Left cardiac atrium (tissue), 4 donors: Measurements from ENCODE around the gene ALX4. TPM values are rescaled to one million over a fixed set of nuclear protein-coding genes. Genes with fewer than 3 reads are reported as not detected.
A peak's percentile ranks its signal among the peaks of the same experiment; 100 is the strongest.

Experiments
- ATAC-seq, 2 donors: fragments of 200-7000 bp; cut with Tn5 transposase; one replicate each; pipeline ENCODE4 v1.9.1; 2020; ENCODE audit warnings: mild to moderate bottlenecking in 2 of 2, moderate library complexity in 2 of 2
- DNase-seq: peaks from one replicate; pipeline ENCODE4 v3.0.0-alpha.2; 2020
- intact Hi-C, 2 donors: fragments of 100-400 bp; cut with DNase I; formaldehyde crosslinking; loops; one replicate each; pipeline versions ENCODE4 v1.14.1 to v1.15.1; 2022 to 2023
- total RNA-seq, 2 donors: library from RNA; stranded (reverse); fragmentation: NEBNext Ultra II Directional; extraction: Animal tissue kit (Norgen Biotek cat#: 25700); gene quantifications; one replicate each; pipeline ENCODE4 v1.2.1, GENCODE V29; 2021
- donor health status: DM: no; HTN: yes; CAD: no.
- donor health status: DM: no; HTN: yes; CAD: no; lungs with severe emphysema.
- donor health status: DM: yes; HTN: yes; CAD: no.
- donor health status: Dilated cardiomyopathy.

The ALX4 gene
- total RNA-seq, 2 donors from 2014 or later: 0.03 TPM; not detected in 1

GRCh38 chr11:44338698-44339529 lies 29.0 kb upstream of the ALX4 start:
- ATAC-seq (no peak), DNase-seq (no peak)
- intact Hi-C loops: no loop called here

GRCh38 chr11:44338026-44338425 lies 28.1 kb upstream of the ALX4 start:
- intact Hi-C loops: no loop called here
- ATAC-seq (no peak), DNase-seq (no peak)

- DNase-seq (no peak), ATAC-seq (no peak)
- intact Hi-C loops: no loop called here
Measured at GRCh38 chr11:44335919-44336318, 26.0 kb upstream of the ALX4 start.

DNA sequence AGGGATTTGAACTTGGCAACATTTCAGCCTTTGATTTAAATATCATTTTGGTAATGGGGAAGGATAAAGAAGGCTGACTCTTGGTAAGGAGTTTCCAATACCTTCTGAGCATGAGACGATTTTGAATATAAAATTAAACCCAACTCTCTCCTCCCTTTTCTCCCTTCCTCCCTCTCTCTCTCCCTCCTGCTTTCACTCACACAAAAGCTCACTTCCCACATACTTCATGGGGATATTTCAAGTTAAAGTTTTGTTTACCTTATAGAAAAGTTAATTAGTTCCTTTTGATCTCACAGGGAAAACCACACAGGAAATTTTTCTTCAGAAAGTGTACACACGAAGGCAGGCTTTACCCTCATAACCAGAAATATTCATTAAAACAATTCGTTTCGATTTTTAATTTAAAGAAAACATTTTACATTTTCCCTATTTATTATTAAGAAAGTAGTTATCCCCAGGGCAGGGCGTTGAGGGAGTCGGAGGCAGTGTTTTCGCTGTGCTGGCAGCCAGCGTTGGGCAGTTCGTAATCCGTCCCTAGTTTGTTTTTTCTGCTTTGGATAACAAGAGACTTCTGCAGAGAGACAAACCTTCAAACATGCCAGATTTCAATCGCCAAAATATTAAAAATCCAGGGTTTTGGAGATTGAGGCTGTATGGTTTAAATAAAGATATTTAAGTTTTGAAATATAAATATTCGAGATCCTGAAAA lies 25.3 kb upstream of the ALX4 start:
- intact Hi-C loops: no loop called here

DNA sequence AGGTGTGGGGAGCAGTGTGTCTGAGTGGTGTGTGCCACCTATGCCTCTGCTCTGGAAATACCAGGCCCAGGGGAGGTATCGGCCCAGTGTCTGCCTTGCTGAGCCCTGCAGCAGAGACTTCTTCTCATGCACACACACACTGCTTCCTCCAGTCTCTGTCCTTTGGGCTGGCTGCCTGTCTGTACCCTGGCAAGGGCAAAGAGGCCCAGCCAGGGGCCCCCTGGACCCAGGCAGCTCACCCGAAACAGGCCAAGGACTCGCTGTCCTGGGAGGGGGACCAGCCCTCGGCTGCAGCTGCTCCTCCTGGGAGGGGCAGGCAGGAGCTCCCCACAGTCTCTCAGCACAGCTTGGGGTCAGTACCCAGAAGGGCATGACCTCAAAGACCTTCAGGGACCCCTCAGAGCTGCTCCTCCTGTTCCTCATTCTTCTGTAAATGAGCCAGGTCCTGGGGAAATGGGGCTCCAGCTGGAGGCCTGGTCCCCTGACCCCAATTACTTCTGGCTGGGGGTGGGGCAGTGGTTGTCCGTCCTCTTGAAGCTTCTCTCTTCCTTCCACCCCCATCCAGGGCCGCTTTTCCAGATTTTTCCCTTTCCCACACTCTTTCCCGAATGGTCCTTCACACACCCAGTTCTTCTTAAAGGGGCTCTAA lies 24.5 kb upstream of the ALX4 start:
- DNase-seq (no peak), ATAC-seq (no peak)
- intact Hi-C loops: no loop called here

More for the DNA sequence above, 25.3 kb upstream of the ALX4 start:
- DNase-seq (no peak), ATAC-seq (no peak)

DNA sequence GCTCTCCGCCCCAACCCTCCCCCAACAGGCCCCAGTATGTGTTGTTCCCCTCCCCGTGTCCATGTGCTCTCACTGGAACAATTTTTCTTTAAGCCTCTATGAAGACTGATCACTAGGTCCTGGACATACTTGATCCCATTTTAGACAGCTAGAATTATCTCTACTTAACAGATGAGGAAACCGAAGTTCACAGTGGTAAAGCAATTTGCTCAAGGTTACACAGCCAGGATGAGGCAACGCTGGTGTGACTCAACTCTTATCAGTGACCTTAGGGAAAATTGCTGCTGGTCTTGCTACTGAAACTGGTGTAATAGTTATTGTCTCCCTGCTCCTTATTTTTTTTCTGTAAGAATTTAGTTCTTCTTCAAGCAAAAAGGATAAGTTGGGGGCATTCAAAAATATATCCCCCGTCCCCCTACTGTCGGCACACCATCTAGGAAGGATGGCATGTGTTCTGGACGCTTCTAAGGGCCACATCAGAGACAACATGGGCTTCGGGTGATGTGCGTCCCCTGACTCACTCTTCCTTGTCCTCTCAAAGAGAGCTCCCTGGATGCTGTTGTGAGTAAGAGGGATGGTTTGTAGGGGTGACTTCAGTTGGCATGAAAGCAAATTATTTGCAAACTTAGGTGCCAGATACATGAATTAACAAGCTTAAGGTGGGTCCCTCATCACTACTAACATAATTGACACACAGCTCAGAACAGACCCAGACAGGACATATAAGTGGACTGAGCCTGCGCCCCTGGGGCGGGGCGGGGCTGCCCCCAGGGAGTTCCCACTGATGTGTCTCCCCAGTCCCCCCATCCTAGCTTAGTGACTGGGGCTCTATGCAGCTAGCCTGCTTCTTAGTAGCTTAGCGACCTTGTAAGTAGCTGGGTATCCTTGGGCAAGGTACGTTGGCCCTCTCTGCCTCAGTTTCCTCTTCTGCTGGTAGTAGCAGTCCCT lies 23.6 kb upstream of the ALX4 start:
- DNase-seq (no peak), ATAC-seq (no peak)
- intact Hi-C loops: no loop called here

DNA sequence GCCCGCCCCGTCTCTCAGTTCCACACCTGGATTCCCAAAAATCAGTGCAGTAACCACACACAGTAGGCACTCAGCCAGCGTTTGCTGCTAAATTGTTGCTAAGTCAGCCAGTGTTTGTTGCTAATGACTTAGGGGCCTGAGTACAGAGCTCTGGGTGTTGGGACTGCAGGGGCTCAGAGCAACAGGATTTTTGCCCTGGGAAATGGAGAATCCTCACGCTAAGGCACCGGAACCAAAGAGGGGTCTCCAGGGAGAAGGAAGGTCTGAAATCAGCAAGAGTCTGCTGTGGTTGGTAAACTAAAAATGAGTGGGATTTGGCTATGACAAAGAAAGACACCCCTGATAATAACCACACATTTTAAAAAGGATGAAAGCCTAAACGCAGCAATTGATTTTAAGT lies 22.7 kb upstream of the ALX4 start:
- ATAC-seq (no peak), DNase-seq (no peak)
- intact Hi-C loops: no loop called here

GRCh38 chr11:44329472-44330230 lies 19.7 kb upstream of the ALX4 start:
- ATAC-seq: no peak
- no peak for DNase-seq
- intact Hi-C loops: no loop called here

DNA sequence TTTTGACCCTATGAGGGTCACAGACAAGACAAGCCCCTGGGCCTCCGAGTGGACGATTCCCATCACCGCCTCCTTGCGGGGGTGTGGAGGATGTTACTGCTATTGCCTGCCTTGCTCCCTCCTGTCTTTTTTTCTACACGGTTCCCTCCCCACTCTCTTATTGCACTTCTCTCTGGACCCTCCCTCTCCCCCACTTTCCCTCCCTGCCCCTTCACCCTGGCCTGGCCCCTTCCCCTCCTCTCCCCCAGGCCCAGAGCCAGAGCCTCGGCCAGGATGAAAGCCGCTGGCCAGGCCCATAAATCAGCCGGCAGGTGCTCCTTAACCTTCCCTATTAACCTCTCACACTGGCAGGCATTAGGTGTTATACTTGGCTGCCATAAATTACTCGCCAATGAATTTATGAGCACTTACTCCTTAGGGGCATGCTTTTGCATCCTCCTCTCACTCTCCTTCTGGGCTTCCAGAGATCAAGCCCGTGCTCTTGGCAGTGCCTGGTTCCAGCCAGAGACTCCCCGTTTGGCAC lies 18.3 kb upstream of the ALX4 start:
- ATAC-seq (no peak), DNase-seq (no peak)
- intact Hi-C loops: no loop called here

DNA sequence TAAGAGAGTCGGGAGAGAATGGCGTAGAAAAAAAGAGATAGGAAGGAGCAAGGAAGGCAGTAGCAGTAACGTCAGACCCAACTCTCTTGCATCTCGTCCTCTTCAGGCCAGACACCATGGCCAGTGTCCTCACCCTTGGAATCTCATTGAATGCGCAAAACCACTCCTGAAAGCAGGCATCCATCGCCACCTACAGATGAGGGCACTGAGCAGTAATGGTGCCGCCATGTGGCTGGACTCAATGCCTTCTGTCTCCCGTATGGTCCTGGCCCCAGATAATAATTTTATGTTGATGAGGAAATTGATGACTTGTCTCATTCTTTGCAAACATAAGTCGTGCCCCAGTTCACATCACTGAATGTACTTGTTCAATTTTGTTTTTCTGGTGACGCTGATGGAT lies 17.8 kb upstream of the ALX4 start:
- ATAC-seq (no peak), DNase-seq (no peak)
- intact Hi-C loops: no loop called here

- no peak for DNase-seq
Measured at GRCh38 chr11:44326615-44327475, 16.9 kb upstream of the ALX4 start.

GRCh38 chr11:44325698-44326097 lies 15.8 kb upstream of the ALX4 start:
- ATAC-seq (no peak), DNase-seq (no peak)
- intact Hi-C loops: no loop called here

More at GRCh38 chr11:44326615-44327475, 16.9 kb upstream of the ALX4 start:
- ATAC-seq: peak; percentile 29 to 37
- intact Hi-C loops: no loop called here

DNA sequence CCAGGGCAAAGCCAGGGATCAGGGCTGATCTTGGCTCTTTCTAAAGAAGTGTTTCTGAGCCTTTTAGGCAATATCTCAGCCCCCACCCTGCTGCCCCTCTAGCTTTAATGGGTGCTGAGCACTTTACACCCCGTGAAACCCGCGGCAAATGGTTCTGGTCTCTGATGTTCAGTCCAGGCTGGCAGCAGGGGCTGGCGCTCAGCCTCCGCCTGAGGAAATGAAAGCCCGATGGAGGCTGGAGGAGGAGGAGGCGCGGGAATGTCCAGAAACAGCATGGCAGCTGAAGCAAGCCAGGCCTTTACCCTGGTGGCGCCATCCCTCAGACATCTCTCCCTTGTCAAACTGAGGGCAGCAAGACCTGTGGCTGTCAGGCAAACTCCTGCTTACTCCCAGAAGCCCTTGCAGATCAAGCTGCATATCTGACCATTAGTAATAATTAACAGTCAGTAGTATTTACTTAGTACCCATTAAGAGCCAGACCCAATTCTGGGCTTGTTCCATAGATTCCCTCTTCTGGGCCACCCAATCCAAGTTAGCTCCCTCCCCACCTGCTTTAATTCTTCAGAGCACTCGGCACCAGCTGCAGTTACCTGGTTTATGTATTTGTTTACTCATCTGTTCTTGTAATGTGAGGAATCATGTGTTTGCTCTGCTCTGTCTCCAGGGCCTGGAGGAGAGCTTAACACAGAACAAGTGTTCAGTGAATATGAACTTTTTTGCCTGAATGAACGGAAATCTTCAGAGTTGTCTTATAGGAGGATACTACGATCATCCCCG lies 15.0 kb upstream of the ALX4 start:
- intact Hi-C loops: no loop called here
- no peak for DNase-seq
- no peak for ATAC-seq

DNA sequence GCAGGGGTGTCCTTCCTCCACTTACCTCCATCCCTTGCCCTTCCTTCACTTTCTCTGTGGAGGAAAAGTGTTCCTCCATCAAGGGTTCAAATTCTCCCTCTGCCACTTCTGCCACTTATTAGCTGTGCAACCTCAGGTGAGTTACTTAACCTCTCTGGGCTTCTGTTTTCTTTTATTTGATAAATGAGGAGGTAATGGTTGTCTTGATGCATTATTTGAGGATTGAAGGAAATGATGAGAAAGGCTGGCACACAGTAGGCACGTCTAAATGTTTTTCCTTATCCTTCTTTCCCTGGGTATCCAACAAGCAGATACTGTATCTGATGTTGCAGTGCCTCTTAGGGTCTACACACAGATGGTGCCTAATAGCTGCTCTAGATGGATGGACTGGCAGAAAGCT lies 14.3 kb upstream of the ALX4 start:
- DNase-seq (no peak), ATAC-seq (no peak)
- intact Hi-C loops: no loop called here

GRCh38 chr11:44322243-44322642 lies 12.3 kb upstream of the ALX4 start:
- intact Hi-C loops: no loop called here
- DNase-seq (no peak), ATAC-seq (no peak)

GRCh38 chr11:44321059-44321458 lies 11.1 kb upstream of the ALX4 start:
- intact Hi-C loops: no loop called here
- ATAC-seq: no peak
- DNase-seq: no peak
